Breast epithelium (tissue), 3 donors: ENCODE measurements around the gene MROH2A.

Experiments used
- CTCF ChIP-seq, 3 donors: fragments of 450-650 bp; IDR thresholded peaks; one replicate each; pipeline ENCODE4 v1.5.1; 2016 to 2017; ENCODE audit warnings: antibody characterized with exemption in 3 of 3, mild to moderate bottlenecking in 3 of 3, moderate library complexity in 3 of 3
- POLR2A ChIP-seq: fragments of 450-650 bp; IDR thresholded peaks from one replicate; pipeline ENCODE4 v1.6.1; 2016; ENCODE audit warnings: antibody characterized with exemption, mild to moderate bottlenecking, moderate library complexity

GRCh38 chr2:233811732-233812131 is 33.6 kb downstream of the MROH2A start:
- TF ChIP-seq CTCF (IDR thresholded peaks at IDR 0.05), result no peak
- TF ChIP-seq POLR2A, result no peak
